Measurements from ENCODE around the gene PRKAR2B. TPM values are rescaled to one million over a fixed set of nuclear protein-coding genes. Genes with fewer than 3 reads are reported as not detected.

PRKAR2B gene
- total RNA-seq, 4 donors from 2014 or later: 3.0 to 28.1 (median 5.7) TPM

GRCh38 chr7:107077699-107078516 is 33.4 kb downstream of the PRKAR2B start:
- DNase-seq: no peak
- Histone ChIP-seq H3K27me3 (no peaks in the 10 kb centered on the region), H3K27ac (no peak overlapping the region), H3K4me3 (no peak overlapping the region), H3K36me3 (no peaks in the 10 kb centered on the region), H3K9me3 (no peaks in the 10 kb centered on the region), H3K4me1 (no peaks in the 10 kb centered on the region)
- TF ChIP-seq CTCF (IDR thresholded peaks at IDR 0.05) (no peak), POLR2A (IDR thresholded peaks at IDR 0.05) (no peak)

- H3K4me1 ChIP-seq: no peaks in the 10 kb centered on the region
- no peak overlapping the region for H3K4me3 ChIP-seq
- no peaks in the 10 kb centered on the region for H3K27me3 ChIP-seq
- no peaks in the 10 kb centered on the region for H3K9me3 ChIP-seq
- TF ChIP-seq CTCF (IDR thresholded peaks at IDR 0.05) (no peak), POLR2A (IDR thresholded peaks at IDR 0.05) (no peak)
- no peak overlapping the region for H3K27ac ChIP-seq
- H3K36me3 ChIP-seq: no peaks in the 10 kb centered on the region
- no peak for DNase-seq
Measured at GRCh38 chr7:107078517-107078966, 34.0 kb downstream of the PRKAR2B start.

GRCh38 chr7:107079212-107079940 is 34.9 kb downstream of the PRKAR2B start:
- TF ChIP-seq CTCF (IDR thresholded peaks at IDR 0.05): no peak
- no peak for TF ChIP-seq POLR2A (IDR thresholded peaks at IDR 0.05)
- Histone ChIP-seq H3K27ac (no peak overlapping the region), H3K4me1 (no peaks in the 10 kb centered on the region), H3K9me3 (no peaks in the 10 kb centered on the region), H3K27me3 (no peaks in the 10 kb centered on the region), H3K36me3 (no peaks in the 10 kb centered on the region), H3K4me3 (no peak overlapping the region)
- no peak for DNase-seq

- Histone ChIP-seq H3K27me3 (no peaks in the 10 kb centered on the region), H3K36me3 (no peaks in the 10 kb centered on the region)
- no peak for TF ChIP-seq POLR2A (IDR thresholded peaks at IDR 0.05)
- no peak for TF ChIP-seq CTCF (IDR thresholded peaks at IDR 0.05)
Measured at GRCh38 chr7:107080099-107080505, 35.6 kb downstream of the PRKAR2B start.

GRCh38 chr7:107080533-107080932 is 36.0 kb downstream of the PRKAR2B start:
- no peak for TF ChIP-seq CTCF (IDR thresholded peaks at IDR 0.05)
- TF ChIP-seq POLR2A (IDR thresholded peaks at IDR 0.05): no peak
- no peaks in the 10 kb centered on the region for H3K27me3 ChIP-seq
- no peak overlapping the region for H3K4me3 ChIP-seq
- DNase-seq: no peak
- no peak overlapping the region for H3K27ac ChIP-seq
- H3K36me3 ChIP-seq: no peaks in the 10 kb centered on the region
- H3K4me1 ChIP-seq: no peaks in the 10 kb centered on the region
- no peaks in the 10 kb centered on the region for H3K9me3 ChIP-seq

More at GRCh38 chr7:107080099-107080505, 35.6 kb downstream of the PRKAR2B start:
- Histone ChIP-seq H3K27ac (no peak overlapping the region), H3K4me3 (no peak overlapping the region), H3K9me3 (no peaks in the 10 kb centered on the region), H3K4me1 (no peaks in the 10 kb centered on the region)
- no peak for DNase-seq

All from Peyer's patch (tissue), 4 donors.